ENCODE measurements around the gene LTBP2. TPM values are rescaled to one million over a fixed set of nuclear protein-coding genes. Genes with fewer than 3 reads are reported as not detected.

LTBP2 gene
- total RNA-seq, 3 donors from 2014 or later: 0.21 to 0.35 (median 0.30) TPM

DNA sequence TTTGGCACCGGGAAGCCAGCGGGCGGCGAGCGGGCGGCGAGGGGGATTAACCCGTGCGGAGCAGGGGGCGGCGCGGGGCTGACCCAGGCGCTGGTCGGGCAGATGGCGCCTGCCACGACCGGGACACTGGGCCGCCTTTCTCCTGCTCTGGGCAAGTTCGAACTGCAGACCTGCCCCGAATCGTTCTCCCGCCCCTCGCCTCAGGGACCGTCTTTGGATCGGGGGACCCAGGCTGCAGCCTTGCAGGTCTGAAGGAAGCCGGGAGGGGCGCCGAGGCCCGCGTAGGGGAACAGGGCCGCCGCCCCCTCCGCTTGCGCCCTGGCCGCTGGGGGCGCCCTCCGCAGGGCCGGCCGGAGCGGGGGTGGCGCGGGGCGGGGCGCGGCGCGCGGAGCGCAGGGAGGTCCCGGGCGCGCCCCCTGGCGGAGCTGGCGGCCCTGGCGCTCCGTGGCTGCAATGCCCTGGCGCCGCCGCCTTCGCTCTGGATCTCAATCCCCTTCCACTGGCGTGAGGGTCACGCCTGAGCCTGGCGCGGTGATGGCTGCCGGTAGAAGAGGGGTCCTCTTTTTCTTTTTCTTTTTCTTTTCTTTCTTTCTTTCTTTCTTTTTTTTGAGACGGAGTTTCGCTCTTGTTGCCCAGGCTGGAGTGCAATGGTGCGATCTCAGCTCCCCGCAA lies 449 bp upstream of the LTBP2 start:
- no peaks in the 10 kb centered on the region for H3K36me3 Mint-ChIP-seq (ENCODE audit: insufficient read depth)
- H3K27me3 Mint-ChIP-seq (ENCODE audit: low read depth): peaks cover 9% of the 10 kb centered on the region
- H3K4me1 Mint-ChIP-seq (ENCODE audit: low read depth): peaks cover 34% of the 10 kb centered on the region
- DNase-seq (peak; percentile 77), ATAC-seq (peak; percentile 85 to 86)
- H3K4me3 Mint-ChIP-seq: peak overlapping the region; percentile 76
- H3K9me3 Mint-ChIP-seq: no peaks in the 10 kb centered on the region

DNA sequence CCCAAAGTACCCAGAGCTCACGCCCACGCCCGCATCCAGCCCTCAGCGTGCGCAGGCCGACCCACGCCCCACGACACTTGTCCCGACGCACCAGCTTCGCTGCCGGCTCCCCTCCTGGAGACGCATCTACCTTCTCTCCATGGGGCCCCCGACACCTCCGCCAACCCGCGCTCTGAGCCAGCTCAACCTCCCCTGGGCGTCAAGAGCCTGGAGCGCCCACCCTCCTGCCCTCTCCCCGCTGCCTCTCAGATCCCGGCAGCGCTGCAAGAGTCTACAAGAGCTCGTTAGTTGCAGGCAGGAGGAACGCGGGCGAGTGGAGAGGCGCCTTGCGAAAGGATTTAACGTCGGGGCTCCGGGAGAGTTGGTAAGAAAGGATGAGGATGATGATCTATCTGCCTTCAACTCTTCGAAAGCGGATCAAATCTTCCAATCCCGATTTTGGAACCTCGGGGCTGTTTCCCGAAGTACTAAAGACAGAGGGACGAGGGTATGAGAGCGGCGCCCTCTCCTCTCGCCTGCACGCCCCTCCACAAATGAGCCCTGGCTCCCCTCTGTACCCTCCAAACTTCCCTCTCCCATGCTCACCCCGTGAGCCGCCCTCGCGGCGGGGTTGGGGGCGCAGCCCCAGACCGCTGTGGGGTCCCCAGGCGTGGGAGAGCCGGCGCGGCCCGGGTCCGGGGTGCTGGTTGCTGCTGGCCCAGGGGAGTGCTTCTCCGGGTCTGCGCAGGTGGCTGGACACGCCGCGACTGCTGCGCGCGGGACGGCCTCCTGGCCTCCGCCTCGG lies 979 bp downstream of the LTBP2 start:
- ATAC-seq: no peak
- Mint-ChIP-seq H3K9me3 (no peaks in the 10 kb centered on the region), H3K27me3 (ENCODE audit: low read depth) (peaks cover 9% of the 10 kb centered on the region)

DNA sequence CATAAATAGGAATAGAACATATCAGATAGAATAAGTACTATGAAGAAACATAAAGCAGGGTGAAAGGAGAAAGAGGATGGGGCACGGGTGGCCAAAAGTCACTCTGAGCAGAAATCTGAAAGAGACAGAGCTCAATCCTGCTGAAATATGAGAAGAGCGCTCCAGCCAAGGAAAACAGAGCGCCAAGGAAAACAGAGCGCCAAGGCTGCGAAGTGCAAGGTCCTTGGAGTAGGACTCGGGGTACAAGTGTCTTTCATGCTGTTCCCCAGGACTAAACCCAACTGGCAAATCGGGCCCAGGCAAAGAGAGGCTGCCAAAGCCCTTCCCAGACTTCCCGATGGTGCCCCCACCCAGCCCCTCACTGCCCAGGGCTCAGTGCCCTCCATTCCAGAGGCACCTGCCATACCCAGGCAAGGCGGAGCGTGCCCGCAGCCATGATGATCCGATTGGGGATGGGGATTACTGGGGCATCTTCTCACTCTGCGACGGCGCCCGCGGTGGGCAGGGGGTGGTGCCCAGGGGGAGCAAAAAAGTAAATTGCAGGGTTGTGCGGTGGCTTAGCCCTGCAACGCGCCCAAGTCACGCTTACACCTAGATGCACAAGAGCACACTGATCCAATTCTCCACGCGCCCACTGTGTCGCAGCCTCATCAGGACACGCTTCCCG lies 1.7 kb downstream of the LTBP2 start:
- Mint-ChIP-seq H3K9me3 (no peaks in the 10 kb centered on the region), H3K27me3 (ENCODE audit: low read depth) (peaks cover 9% of the 10 kb centered on the region), H3K4me1 (ENCODE audit: low read depth) (peaks cover 20% of the 10 kb centered on the region), H3K36me3 (ENCODE audit: insufficient read depth) (no peaks in the 10 kb centered on the region), H3K4me3 (peak overlapping the region; percentile 63)
- no peak for DNase-seq
- no peak for ATAC-seq

More for the DNA sequence above, 979 bp downstream of the LTBP2 start:
- DNase-seq: no peak
- H3K4me3 Mint-ChIP-seq: peak overlapping the region; percentile 63
- no peaks in the 10 kb centered on the region for H3K36me3 Mint-ChIP-seq (ENCODE audit: insufficient read depth)
- peaks cover 25% of the 10 kb centered on the region for H3K4me1 Mint-ChIP-seq (ENCODE audit: low read depth)

DNA sequence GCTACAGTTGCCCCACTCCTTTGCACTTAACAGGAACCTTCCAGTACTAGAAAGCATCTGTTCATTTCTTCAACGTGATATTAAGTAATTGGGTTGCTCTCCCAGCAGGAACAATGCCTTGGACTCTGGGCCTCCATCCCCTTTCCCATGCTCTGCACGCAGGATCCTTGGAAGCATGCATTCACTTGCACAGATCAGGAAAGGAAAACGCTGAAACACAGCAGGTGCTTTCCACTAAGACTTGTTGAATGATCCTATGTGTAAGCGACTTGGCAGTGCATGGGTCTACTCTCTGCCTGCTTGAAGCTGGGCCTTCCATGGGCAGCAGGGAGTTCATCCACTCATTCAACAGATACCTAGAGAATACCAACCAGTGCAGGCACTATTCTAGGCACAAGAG lies 2.3 kb downstream of the LTBP2 start:
- no peak for ATAC-seq
- Mint-ChIP-seq H3K9me3 (no peaks in the 10 kb centered on the region), H3K36me3 (ENCODE audit: insufficient read depth) (no peaks in the 10 kb centered on the region), H3K27me3 (ENCODE audit: low read depth) (peaks cover 9% of the 10 kb centered on the region), H3K4me3 (no peak overlapping the region), H3K4me1 (ENCODE audit: low read depth) (peaks cover 17% of the 10 kb centered on the region)
- DNase-seq: no peak

DNA sequence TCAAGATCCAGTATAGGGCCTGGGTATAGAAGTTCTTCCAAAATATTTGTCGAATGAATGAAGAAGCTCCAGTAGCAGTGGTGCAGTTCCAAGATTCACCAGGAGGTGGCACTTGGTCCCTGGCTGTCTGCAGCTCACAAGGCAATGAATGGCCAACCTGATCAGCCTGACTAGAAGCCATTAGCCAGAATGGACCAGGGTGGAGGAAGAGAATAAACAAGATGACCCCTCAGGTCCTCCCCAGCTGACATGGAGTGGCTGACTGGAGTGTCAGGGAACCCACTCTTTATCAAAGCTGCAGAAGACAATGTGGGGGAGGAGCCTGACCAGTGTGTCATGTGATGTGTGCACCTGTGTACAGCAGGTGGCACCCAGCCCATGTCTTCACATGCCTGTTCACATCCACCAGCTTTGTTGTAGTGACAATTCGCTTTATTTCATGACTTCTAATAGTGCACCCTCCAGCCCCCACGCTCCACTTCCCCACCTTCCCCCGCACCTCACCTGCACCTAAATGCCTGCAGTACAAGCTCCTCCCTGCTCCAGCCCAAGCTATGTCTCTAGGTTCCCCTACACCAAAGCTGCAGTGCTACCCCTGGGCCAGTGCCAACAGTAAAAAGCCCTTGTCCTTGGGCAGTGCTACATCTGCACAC lies 3.0 kb downstream of the LTBP2 start:
- ATAC-seq (peak; percentile 25 to 30), DNase-seq (peak; percentile 87)
- Mint-ChIP-seq H3K4me3 (no peak overlapping the region), H3K36me3 (ENCODE audit: insufficient read depth) (no peaks in the 10 kb centered on the region), H3K4me1 (ENCODE audit: low read depth) (peaks cover 14% of the 10 kb centered on the region), H3K27me3 (ENCODE audit: low read depth) (peaks cover 9% of the 10 kb centered on the region), H3K9me3 (no peaks in the 10 kb centered on the region)

DNA sequence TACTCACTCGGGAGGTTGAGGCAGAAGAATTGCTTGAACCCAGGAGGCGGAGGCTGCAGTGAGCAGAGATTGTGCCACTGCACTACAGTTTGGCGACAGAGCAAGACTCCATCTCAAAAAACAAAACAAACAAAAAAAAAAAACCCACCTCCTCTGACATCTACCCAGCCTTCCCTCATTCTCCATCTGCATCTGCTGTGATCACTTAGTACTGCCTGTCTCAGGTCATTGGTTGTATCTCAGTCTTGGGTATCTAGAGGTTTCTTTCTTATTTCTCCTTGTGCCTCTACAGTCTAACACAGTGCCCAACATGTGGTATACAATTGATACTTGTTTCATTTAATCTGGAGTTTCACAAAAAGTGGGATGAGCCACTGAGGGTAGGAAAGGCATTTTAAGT lies 5.3 kb downstream of the LTBP2 start:
- Mint-ChIP-seq H3K27me3 (ENCODE audit: low read depth) (peaks cover 7% of the 10 kb centered on the region), H3K36me3 (ENCODE audit: insufficient read depth) (no peaks in the 10 kb centered on the region), H3K4me3 (no peak overlapping the region), H3K4me1 (ENCODE audit: low read depth) (peaks cover 11% of the 10 kb centered on the region), H3K9me3 (no peaks in the 10 kb centered on the region)
- DNase-seq (no peak), ATAC-seq (no peak)

DNA sequence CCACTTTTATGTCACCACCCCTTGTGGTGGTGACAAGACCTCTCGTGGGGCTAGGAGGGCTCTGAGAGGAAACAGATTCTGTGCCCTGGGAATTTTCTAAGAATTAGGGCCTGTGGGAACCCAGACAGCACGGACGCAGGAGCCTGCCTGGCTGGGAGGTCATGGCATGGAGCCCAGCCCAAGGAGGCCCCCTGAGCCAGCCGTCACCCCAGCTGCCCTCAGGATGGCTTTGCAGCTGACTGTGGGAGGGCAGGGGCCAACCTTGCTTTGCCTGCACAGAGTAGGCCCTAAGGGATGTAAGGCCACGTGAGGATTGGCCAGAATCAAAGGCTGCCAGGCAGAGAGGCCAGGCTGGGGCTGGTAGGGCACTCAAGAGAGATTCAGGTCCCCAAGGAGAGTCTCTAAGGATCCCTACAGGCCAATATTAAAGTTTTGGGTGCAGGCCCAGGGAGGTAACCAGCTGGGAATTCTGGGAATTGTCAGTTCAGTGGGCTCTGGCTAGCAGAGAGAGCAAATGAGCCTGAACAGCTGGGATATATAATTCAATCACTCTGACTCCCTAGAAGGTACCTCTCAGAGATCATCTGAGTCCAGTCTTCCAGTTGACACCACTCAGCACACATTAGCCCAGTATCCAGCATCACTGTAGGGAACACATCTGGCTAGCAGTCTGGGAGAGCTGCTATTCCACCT lies 6.4 kb downstream of the LTBP2 start:
- H3K27me3 Mint-ChIP-seq (ENCODE audit: low read depth): peaks cover 2% of the 10 kb centered on the region
- no peak for ATAC-seq
- H3K9me3 Mint-ChIP-seq: no peaks in the 10 kb centered on the region
- no peak for DNase-seq
- peaks cover 10% of the 10 kb centered on the region for H3K4me1 Mint-ChIP-seq (ENCODE audit: low read depth)
- no peak overlapping the region for H3K4me3 Mint-ChIP-seq
- H3K36me3 Mint-ChIP-seq (ENCODE audit: insufficient read depth): no peaks in the 10 kb centered on the region

DNA sequence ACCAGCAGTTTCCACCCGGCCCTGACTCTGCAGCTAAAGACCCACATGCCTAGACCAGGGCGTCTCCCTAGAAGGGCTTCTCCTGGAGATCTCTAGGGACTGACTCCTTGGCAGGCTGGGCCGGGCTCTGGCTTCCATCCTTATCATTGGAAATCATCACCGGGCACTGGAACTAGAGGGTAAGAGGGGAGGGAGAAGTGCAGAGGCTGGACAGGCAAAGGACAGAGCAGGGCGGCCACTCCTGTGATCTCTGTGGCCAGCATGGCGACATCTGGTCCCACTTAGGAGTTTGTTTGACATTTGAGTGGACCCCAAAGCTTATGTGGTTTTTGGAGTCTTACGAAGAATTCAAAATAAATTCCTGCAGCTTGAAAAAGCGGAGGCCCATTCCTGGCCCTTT lies 7.1 kb downstream of the LTBP2 start:
- no peak for ATAC-seq

DNA sequence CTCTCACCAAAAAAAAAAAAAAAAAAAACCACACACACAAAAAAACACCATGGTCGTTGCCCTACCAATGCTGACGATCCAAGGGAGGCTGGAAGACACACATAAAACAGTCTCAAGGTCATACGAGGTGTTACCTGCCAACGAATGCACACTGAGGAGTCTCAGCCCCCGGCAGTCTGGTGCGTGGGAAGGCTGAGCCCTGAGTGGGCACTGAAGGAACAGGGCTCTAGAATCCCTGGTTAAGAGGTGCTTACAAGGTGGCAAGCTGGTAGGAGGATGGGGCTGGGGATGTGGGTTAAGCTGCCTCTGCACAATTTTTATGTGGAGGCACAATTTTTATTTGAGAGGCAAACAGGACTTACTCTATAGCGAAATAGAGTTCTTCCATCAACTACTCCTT lies 7.9 kb downstream of the LTBP2 start:
- no peak overlapping the region for H3K4me3 Mint-ChIP-seq
- no peaks in the 10 kb centered on the region for H3K9me3 Mint-ChIP-seq
- H3K4me1 Mint-ChIP-seq (ENCODE audit: low read depth): peaks cover 3% of the 10 kb centered on the region
- ATAC-seq: no peak
- no peaks in the 10 kb centered on the region for H3K27me3 Mint-ChIP-seq (ENCODE audit: low read depth)
- no peaks in the 10 kb centered on the region for H3K36me3 Mint-ChIP-seq (ENCODE audit: insufficient read depth)
- DNase-seq: no peak

More for the DNA sequence above, 7.1 kb downstream of the LTBP2 start:
- no peaks in the 10 kb centered on the region for H3K27me3 Mint-ChIP-seq (ENCODE audit: low read depth)
- no peak for DNase-seq
- H3K9me3 Mint-ChIP-seq: no peaks in the 10 kb centered on the region
- H3K36me3 Mint-ChIP-seq (ENCODE audit: insufficient read depth): no peaks in the 10 kb centered on the region
- H3K4me3 Mint-ChIP-seq: no peak overlapping the region
- H3K4me1 Mint-ChIP-seq (ENCODE audit: low read depth): peaks cover 9% of the 10 kb centered on the region

DNA sequence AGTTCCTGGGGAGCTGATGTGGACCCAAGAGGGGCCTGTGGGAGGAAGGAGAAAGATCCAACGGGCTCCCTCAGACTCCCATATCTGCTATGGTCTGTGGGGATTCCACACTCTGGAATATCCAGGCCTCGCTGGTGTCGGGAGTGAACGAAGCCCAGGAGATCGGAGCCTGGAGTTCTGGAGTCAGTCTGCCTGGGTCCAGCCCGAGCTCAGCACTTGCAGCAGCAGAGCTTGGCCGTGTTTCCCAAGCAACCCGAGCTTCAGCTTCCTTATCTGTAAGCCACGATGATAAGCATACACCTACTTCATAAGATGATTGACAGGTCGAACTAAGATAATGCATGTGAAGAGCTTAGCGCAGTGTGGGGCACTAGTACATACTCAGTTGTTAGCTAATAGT lies 10.1 kb downstream of the LTBP2 start:
- Mint-ChIP-seq H3K4me3 (no peak overlapping the region), H3K36me3 (ENCODE audit: insufficient read depth) (no peaks in the 10 kb centered on the region), H3K4me1 (ENCODE audit: low read depth) (no peaks in the 10 kb centered on the region), H3K27me3 (ENCODE audit: low read depth) (no peaks in the 10 kb centered on the region), H3K9me3 (no peaks in the 10 kb centered on the region)
- DNase-seq (no peak), ATAC-seq (no peak)

DNA sequence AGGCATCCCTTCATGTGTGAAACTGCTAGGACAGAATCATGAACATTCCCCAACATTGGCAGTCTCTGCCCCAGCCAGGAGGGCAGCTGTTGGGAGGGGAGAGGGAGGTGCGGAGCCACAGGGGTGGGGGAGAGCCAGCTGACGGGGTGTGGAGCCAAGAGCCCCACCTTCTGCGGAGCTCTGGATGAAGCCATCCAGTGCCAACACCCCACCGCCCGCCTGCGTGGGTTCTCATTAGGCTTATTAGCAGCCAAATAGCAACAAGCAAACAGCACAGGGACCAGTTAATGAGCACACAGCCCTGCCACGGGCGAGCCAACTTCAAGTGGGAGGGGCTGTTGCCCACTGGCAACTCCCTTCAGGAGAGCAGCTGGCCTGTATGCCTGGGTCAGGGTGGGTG lies 12.1 kb downstream of the LTBP2 start:
- ATAC-seq (no peak), DNase-seq (no peak)
- Mint-ChIP-seq H3K4me1 (ENCODE audit: low read depth) (no peaks in the 10 kb centered on the region), H3K9me3 (no peaks in the 10 kb centered on the region), H3K4me3 (no peak overlapping the region), H3K36me3 (ENCODE audit: insufficient read depth) (no peaks in the 10 kb centered on the region), H3K27me3 (ENCODE audit: low read depth) (no peaks in the 10 kb centered on the region)

DNA sequence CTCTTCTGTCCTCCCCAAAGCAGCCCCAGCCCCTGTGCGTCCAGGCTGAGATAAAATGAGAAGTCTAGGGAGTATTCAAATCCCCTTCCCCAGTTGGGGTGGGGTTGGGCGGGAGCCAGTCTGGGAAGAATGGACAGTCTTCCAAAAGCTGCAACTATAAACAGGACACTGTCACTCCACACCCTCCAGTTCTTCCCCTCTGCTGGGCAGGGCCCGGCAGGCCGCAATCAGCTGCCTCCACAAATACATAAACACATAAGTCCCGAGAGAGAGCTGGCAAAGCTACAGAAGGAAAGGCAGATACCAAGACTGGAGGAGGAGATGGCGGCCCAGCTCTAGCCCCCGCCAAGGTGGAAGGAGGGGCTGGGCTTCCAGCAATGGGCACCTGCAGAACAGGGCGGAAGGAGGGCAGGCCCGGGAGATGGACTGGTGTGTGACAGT lies 12.7 kb downstream of the LTBP2 start:
- ATAC-seq (no peak), DNase-seq (no peak)
- Mint-ChIP-seq H3K4me3 (no peak overlapping the region), H3K4me1 (ENCODE audit: low read depth) (no peaks in the 10 kb centered on the region), H3K9me3 (no peaks in the 10 kb centered on the region), H3K36me3 (ENCODE audit: insufficient read depth) (no peaks in the 10 kb centered on the region), H3K27me3 (ENCODE audit: low read depth) (no peaks in the 10 kb centered on the region)

DNA sequence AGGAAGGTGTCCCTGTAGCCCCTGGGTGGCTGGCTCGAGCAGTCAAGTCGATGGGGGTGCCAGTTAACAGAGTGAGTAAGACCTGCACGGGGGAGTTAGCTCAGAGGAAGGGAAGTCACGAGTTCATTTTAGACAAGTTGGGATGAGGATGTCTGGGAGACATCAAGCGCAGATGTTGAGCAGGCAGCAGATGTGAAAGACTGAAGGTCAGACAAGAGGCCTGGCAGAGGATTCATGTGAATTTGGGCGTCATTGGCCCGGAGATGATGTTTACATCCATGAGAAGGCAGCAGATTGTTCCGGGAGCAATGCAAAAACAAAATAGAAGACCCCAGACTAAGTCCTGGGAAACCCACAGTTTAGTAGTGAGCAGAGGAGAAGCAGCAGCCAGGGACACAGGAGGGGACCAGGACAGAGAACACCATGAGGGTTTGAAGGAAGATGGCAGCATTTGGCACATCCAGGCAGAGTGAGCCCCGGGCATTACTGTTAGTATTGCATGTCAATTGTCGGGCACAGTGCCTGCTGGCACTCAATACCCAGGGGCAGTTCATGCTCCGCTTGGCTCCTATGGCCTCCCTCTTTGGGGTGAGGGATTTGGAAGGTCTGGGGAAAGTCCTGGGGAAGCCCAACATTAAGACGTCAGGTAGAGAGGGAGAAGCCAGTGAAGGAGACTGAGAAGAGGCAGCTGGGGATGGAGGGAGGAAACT lies 15.1 kb downstream of the LTBP2 start:
- Mint-ChIP-seq H3K27me3 (ENCODE audit: low read depth) (peaks cover 5% of the 10 kb centered on the region), H3K9me3 (no peaks in the 10 kb centered on the region), H3K4me3 (no peak overlapping the region), H3K4me1 (ENCODE audit: low read depth) (peaks cover 1% of the 10 kb centered on the region), H3K36me3 (ENCODE audit: insufficient read depth) (no peaks in the 10 kb centered on the region)
- ATAC-seq (no peak), DNase-seq (no peak)
